GM18498 (cell line): Measurements from ENCODE around the gene IFT88.
"Not testable (repeated sequence)": the region's sequence is repeated elsewhere in the genome, so short reads cannot be mapped to it uniquely, and the experiment has no call there.

Experiments used
- ATAC-seq: cut with Tn5 transposase; IDR thresholded peaks from one replicate; pipeline ENCODE4 v1.9.1; 2021; ENCODE audit warnings: mild to moderate bottlenecking, moderate library complexity; ENCODE audit not compliant: unreplicated experiment

Gene IFT88

GRCh38 chr13:20616059-20616797 lies 49.3 kb downstream of the IFT88 start:
- ATAC-seq: no peak

DNA sequence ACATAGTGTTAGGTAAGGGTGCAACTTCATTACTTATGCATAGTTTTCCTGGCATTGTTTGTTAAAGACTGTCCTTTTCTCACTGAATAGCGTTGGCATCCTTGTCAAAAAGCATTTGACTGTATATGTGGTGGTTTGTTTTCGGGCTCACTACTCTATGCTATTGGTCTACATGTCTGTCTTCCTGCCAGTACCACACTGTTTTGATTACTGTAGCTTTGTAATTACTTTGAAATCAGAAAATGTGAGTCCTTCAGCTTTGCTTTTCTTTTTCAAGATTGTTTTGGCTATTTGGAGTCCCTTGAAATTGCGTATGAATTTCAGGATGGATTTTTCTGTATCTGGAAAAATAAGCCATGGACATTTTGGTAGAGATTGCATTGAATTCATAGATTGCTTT lies 56.0 kb downstream of the IFT88 start:
- no peak for ATAC-seq

DNA sequence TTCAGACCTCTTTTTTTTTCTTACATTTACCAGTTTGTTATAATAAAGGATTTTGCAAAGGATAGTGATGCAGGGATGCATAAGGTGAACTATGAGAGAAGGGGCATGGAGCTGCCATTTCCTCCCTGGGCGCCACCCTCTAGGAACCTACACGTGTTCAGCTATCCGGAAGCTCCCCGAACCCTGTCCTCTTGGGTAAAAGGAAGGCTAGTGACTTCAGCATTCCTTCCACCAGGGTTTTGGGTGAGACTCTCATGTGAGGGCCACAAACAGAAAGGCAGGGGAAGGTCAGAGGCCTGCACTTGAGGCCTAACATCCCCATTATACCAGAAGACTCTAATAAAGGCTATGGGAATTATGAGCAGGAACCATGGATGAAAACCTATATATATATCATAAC lies 57.3 kb downstream of the IFT88 start:
- no peak for ATAC-seq

DNA sequence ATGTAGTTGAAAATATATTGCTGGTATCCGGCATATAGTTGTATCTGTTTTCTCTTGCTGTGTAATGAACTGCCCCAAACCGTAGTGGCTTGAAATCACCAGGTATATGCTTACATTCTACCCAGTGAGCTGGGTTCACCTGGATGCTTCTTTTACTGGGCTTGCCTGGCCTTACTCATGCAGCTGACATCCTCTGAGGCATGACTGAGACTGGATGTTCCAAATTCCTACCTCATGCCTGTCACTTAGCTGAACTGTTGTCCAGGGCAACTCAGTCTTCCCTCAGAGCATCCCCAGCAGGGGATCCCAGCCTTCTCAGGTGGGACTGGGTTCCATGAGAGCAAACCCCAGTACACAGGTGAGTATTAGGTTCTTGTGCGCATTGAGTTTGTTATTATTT lies 66.8 kb downstream of the IFT88 start:
- ATAC-seq: no peak

GRCh38 chr13:20636079-20636478 lies 69.1 kb downstream of the IFT88 start:
- no peak for ATAC-seq

GRCh38 chr13:20637811-20638210 lies 70.9 kb downstream of the IFT88 start:
- no peak for ATAC-seq

- ATAC-seq: no peak
These were observed 80.8 kb downstream of the IFT88 start for GRCh38 chr13:20647758-20648157.

DNA sequence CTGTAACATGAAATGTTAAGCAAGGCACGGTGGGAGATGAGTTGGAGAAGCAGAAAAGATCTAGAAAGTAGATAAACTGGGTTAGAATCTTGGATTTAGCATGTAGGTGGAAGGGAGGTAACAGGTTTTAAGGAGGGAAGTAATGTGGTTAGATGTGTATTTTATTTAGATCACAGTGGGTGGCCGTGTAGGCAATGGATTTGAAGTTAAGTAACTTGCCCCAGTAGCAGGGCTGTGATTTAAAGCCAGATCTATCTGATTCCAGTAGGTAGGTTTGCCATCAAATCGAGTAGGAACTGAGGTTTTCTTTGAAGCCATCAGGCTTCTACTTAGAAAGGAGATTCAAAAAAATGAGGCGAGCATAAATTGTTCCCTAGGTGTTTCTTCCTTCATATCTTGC lies 86.0 kb downstream of the IFT88 start:
- no peak for ATAC-seq

GRCh38 chr13:20654156-20654555 lies 87.2 kb downstream of the IFT88 start:
- no peak for ATAC-seq

- ATAC-seq: no peak
These were observed 91.6 kb downstream of the IFT88 start for GRCh38 chr13:20658451-20659040.

DNA sequence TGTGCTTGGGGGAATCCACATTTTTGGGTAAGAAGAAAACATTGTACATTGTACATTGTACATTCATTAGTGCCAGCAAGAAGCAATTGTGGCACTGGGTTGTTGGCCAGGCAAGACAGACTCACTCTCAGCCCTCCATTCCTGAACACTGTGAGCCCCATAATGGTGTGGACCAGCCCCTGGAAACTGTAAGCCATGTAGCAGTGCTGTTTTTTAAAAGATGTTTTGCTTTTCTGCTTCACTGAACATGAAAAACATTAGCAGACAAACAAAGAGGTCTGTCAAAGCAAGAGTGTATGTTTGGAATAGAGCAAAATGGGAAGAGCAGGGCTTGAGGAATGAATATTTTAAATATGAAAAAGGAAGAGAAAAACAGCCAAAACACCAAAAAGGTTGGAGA lies 97.4 kb downstream of the IFT88 start:
- no peak for ATAC-seq

DNA sequence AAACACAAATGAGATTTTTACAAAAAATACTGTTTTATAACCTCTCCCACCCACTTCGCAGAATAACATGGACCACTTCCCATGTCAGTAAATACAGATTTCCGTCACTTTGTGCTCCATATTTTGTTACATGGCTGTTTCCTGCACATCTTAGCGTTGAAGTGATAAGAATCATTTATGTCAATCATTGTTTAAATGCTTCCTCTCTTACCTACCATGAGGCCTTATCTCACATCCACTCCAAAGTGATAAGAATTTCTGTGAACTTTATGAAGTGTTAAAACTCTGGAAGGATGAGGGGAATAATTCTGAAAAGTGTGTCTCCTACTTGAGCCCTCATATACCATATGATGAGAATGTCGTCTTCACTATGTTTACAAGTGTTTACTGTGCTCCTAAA lies 100.0 kb downstream of the IFT88 start:
- ATAC-seq: no peak

GRCh38 chr13:20667857-20668437 lies 101.0 kb downstream of the IFT88 start:
- no peak for ATAC-seq

- ATAC-seq: no peak
These were observed 102.2 kb downstream of the IFT88 start for GRCh38 chr13:20669162-20669561.

- no peak for ATAC-seq
These were observed 104.8 kb downstream of the IFT88 start for GRCh38 chr13:20671789-20672188.

DNA sequence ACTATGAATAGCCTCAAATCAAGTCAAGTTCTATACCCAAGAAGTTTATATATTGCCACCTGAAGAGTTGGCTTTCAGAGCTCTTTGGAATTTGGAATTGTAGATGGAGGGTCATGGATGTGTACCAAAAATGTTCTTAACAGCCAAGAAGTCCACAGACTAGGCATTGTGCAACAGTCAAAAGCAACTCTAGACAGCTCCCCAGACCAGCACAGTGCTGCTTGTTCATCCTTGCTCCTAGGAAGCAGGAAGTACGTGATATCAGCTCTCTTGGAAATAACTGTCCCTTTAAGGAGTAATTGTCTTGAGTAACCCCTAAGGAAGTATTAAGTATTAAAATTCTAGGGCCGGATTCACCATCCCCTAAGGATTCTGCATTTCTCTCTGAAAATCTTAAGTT lies 105.8 kb downstream of the IFT88 start:
- no peak for ATAC-seq

DNA sequence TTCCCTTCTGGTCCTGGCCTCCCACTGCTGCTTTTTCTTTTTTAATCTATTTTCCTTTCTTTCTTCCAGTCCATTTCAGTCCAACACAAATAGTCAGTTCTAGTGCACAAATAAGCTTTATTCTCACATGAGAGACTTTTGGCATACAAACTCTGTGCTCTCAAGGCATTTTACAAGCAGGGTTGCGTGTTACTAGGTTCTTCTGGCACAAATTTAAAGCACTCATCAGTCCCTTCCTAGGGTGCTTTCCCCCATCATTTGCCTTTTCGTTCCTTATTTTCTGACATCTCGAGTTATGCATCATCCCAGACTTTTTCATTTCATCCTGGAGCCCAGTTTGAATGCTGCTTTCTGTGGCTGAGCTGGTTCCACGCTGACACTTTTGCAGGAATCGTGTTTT lies 106.8 kb downstream of the IFT88 start:
- ATAC-seq: no peak

GRCh38 chr13:20676213-20676612 lies 109.3 kb downstream of the IFT88 start:
- no peak for ATAC-seq

- ATAC-seq: not testable (repeated sequence)
These were observed 111.6 kb downstream of the IFT88 start for GRCh38 chr13:20678606-20679005.

- ATAC-seq: no peak
These were observed 112.9 kb downstream of the IFT88 start for GRCh38 chr13:20679879-20680278.

DNA sequence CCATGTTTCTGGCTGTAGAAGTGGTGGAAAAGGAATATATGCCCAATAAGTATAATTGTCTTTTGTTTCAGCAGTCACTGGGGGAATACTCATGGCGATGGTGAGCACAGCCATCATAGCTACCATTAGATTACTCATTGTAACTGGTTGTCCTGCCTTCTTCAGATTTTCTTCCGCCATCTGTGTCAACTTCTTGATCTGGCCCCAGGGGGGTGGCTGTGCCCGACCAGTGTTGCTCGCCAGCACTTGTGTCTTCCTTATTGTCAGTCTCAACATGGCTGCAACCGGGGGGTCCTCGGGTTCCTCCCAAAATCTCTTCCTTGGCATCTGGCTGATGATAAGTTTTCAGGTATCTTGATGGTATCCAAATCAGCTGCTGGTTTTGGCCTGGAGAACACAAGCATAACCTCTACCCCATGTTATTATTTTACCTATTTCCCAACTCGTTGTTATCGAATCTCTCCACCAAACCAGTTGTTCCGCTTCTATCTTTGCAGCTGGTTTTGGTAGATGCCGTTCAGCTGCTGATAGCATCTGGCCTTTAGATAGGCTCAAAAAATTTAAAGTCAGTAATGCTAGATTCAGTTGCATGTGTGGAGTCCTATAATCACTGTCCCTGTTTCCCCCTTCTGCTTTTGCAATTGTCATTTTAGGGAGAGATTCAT lies 113.6 kb downstream of the IFT88 start:
- ATAC-seq: no peak

GRCh38 chr13:20681481-20681880 lies 114.5 kb downstream of the IFT88 start:
- ATAC-seq: not testable (repeated sequence)
